Stimulated activated CD4-positive, alpha-beta T cell treated with anti-CD3 and anti-CD28 coated beads, Interleukin-1b, Interleukin-23, amount 100 ng/mL, for 24 hours (primary cell): Measurements from ENCODE around the gene NTRK3.

Source experiments
- DNase-seq, 4 experiments: peaks; one replicate each; pipeline ENCODE4 v3.0.0-alpha.2; 2020; ENCODE audit warnings: low read depth in 4 of 4, low spot score in 1 of 4

The NTRK3 gene

GRCh38 chr15:88187195-88187594 is 69.3 kb downstream of the NTRK3 start:
- no peak for DNase-seq

GRCh38 chr15:88185584-88185983 is 71.0 kb downstream of the NTRK3 start:
- DNase-seq, result no peak

- no peak for DNase-seq
Observed at GRCh38 chr15:88181613-88182012, 74.9 kb downstream of the NTRK3 start.

- DNase-seq, result no peak
Observed at GRCh38 chr15:88179562-88179961, 77.0 kb downstream of the NTRK3 start.

GRCh38 chr15:88178631-88179030 is 77.9 kb downstream of the NTRK3 start:
- no peak for DNase-seq

GRCh38 chr15:88177451-88177850 is 79.1 kb downstream of the NTRK3 start:
- no peak for DNase-seq

GRCh38 chr15:88174571-88174970 is 82.0 kb downstream of the NTRK3 start:
- DNase-seq, result no peak

- DNase-seq, result no peak
Observed at GRCh38 chr15:88166082-88166993, 90.2 kb downstream of the NTRK3 start.

- DNase-seq, result no peak
Observed at GRCh38 chr15:88161636-88162035, 94.9 kb downstream of the NTRK3 start.

- DNase-seq, result no peak
Observed at GRCh38 chr15:88155310-88155709, 101.2 kb downstream of the NTRK3 start.

GRCh38 chr15:88152672-88153071 is 103.9 kb downstream of the NTRK3 start:
- DNase-seq, result no peak

GRCh38 chr15:88147760-88148159 is 108.8 kb downstream of the NTRK3 start:
- no peak for DNase-seq

- DNase-seq, result no peak
Observed at GRCh38 chr15:88144921-88145653, 111.5 kb downstream of the NTRK3 start.

- no peak for DNase-seq
Observed at GRCh38 chr15:88142121-88142520, 114.4 kb downstream of the NTRK3 start.

GRCh38 chr15:88141269-88141889 is 115.2 kb downstream of the NTRK3 start:
- DNase-seq, result no peak

- no peak for DNase-seq
Observed at GRCh38 chr15:88140398-88140797, 116.1 kb downstream of the NTRK3 start.

- no peak for DNase-seq
Observed at GRCh38 chr15:88139936-88140335, 116.6 kb downstream of the NTRK3 start.

- no peak for DNase-seq
Observed at GRCh38 chr15:88133795-88134194, 122.7 kb downstream of the NTRK3 start.

- DNase-seq, result no peak
Observed at GRCh38 chr15:88132499-88132898, 124.0 kb downstream of the NTRK3 start.

GRCh38 chr15:88131937-88132336 is 124.6 kb downstream of the NTRK3 start:
- DNase-seq, result no peak

GRCh38 chr15:88127432-88127790 is 129.1 kb downstream of the NTRK3 start:
- no peak for DNase-seq
